HCT116 (cell line): ENCODE measurements around the gene MAP3K21.

Experiments used
- EZH2 ChIP-seq: fragments of 200-600 bp; sonication (generic); IDR thresholded peaks from 2 replicates; pipeline ENCODE4 v1.6.1; 2017; ENCODE audit warnings: antibody characterized with exemption, mixed run types
- POLR2A ChIP-seq: IDR thresholded peaks from 2 replicates; pipeline ENCODE4 v1.7.0; 2011; ENCODE audit warnings: borderline replicate concordance; ENCODE audit not compliant: insufficient read depth, insufficient read length; ENCODE audit errors: extremely low read depth
- TCF7L2 ChIP-seq: IDR thresholded peaks from 2 replicates; pipeline ENCODE4 v1.7.0; 2011; ENCODE audit warnings: borderline replicate concordance, inconsistent platforms; ENCODE audit not compliant: insufficient read depth, insufficient read length; ENCODE audit errors: extremely low read depth
- TF ChIP-seq, protein P1 (sequence below), 3 experiments: fragments of 200-600 bp in 1 of 3; sonication (generic) in 1 of 3; IDR thresholded peaks in 2 of 3; conservative IDR thresholded peaks in 1 of 3; 2 replicates each; pipeline ENCODE4 v1.5.1; 2012 to 2017; ENCODE audit warnings: low read depth in 2 of 3, low read length in 2 of 3, antibody characterized with exemption in 1 of 3, borderline replicate concordance in 1 of 3, control low read depth in 1 of 3, mild to moderate bottlenecking in 1 of 3, mixed read lengths in 1 of 3, mixed run types in 1 of 3, moderate library complexity in 1 of 3; ENCODE audit not compliant: insufficient read depth in 1 of 3

DNA sequence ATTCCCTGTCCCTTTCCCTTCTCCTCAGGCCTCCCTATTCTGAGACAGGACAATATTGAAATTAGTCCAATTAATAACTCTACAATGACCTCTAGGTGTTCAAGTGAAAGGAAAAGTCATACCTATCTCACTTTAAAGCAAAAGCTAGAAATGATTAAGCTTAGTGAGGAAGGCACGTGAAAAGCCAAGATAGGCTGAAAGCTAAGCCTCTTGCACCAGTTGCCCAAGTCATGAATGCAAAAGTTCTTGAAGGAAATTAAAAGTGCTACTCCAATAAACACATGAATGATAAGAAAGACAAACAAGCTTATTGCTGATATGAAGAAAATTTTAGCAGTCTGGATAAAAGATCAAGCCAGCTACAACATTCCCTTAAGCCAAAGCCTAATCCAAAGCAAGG, 3.8 kb upstream of the MAP3K21 start:
- TF ChIP-seq TCF7L2 (no peak), POLR2A (no peak), EZH2 (no peak)
- TF ChIP-seq, protein P1, sequence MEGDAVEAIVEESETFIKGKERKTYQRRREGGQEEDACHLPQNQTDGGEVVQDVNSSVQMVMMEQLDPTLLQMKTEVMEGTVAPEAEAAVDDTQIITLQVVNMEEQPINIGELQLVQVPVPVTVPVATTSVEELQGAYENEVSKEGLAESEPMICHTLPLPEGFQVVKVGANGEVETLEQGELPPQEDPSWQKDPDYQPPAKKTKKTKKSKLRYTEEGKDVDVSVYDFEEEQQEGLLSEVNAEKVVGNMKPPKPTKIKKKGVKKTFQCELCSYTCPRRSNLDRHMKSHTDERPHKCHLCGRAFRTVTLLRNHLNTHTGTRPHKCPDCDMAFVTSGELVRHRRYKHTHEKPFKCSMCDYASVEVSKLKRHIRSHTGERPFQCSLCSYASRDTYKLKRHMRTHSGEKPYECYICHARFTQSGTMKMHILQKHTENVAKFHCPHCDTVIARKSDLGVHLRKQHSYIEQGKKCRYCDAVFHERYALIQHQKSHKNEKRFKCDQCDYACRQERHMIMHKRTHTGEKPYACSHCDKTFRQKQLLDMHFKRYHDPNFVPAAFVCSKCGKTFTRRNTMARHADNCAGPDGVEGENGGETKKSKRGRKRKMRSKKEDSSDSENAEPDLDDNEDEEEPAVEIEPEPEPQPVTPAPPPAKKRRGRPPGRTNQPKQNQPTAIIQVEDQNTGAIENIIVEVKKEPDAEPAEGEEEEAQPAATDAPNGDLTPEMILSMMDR (IDR thresholded peaks at IDR 0.05 in 2 of 3, conservative IDR thresholded peaks at IDR 0.05 in 1 of 3; ENCODE audit: borderline replicate concordance in 1 of 3, insufficient read depth in 1 of 3, low read depth in 2 of 3, low read length in 2 of 3), result no peak
